NCI-H1092 (cell line): ENCODE data around the gene CAPG.
A peak's percentile ranks its signal among the peaks of the same experiment; 100 is the strongest.
"Not testable (repeated sequence)": the region's sequence is repeated elsewhere in the genome, so short reads cannot be mapped to it uniquely, and the experiment has no call there.

Source experiments
- DNase-seq: peaks from one replicate; lab custom pipeline; 2025; lab: John Stamatoyannopoulos, UW

Gene CAPG

GRCh38 chr2:85396531-85397470 lies 13.4 kb downstream of the CAPG start:
- no peak for DNase-seq

GRCh38 chr2:85395912-85396475 lies 14.2 kb downstream of the CAPG start:
- no peak for DNase-seq

DNA sequence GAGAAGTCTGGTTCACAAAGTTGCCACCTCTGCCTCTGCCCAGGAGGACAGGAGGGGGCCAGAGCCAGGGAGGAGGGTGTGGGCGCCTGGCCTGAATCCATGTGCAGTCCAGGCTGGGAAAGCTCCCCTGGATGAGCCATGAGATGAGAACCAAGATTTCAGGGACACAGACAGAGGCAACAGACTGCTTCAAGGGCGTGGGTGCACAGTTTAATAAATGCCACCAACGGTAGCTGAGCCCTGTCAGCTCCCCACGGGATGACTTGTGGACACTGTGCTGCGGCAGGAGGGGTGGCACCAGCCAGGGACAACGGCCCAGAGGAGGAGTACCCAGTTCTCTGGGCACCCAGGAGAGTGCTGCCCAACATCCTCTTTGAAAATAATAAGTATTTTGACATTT lies 15.2 kb downstream of the CAPG start:
- no peak for DNase-seq

DNA sequence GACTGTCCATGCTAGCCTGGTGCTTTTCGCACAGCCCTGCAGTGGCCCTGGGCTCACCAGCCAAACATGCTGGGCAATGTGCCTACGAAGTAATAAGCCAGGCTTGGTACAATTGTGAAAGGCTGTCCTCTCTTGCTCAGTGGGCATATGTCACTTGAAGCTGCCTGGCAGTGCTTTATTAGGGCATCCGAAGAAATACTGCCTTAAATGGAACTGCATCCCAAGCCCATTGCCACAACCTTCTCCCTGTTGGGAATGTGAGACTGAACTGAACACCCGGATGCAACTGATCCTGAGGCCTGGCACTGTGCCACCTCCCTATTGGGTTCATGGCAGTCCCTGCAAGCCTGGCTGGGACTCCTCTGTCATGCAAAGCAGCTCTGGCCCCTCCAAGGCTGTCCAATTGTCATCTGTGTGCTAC lies 15.9 kb downstream of the CAPG start:
- peak; percentile 46 for DNase-seq

GRCh38 chr2:85393836-85394235 lies 16.3 kb downstream of the CAPG start:
- no peak for DNase-seq

- DNase-seq, result peak; percentile 8
Measured at GRCh38 chr2:85390941-85391669, 19.1 kb downstream of the CAPG start.

DNA sequence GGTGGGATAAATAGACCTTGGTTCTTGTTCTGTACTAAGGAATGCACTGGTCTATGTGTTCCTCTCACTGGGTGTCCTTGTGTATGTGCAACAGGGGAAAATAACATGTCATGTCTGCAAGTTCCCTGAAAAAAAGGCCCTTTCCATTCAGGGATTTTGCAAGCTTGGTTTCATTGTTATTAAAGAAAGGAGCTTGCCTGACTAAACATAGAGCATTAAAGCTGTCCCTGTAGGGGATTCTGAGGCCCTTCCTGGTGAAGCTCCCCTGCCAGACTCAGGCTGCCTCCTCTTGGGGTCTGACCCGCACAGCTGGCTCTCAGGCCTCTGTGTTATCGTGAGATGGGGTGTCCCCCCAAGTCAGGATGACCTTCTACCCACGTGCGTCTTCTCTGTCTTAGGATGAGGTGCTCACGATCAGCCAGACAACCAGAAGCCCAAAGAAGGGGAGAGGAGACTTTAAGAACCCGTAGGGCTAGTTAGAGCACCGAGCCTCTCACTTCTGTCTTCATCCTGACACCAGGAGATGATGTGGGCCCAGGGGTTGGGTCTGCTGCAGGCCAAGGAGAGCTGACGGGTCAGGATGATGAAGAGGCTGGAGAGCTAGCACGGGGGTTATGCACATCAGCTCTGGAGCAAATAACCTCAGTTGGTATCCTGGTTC lies 21.2 kb downstream of the CAPG start:
- DNase-seq, result no peak

DNA sequence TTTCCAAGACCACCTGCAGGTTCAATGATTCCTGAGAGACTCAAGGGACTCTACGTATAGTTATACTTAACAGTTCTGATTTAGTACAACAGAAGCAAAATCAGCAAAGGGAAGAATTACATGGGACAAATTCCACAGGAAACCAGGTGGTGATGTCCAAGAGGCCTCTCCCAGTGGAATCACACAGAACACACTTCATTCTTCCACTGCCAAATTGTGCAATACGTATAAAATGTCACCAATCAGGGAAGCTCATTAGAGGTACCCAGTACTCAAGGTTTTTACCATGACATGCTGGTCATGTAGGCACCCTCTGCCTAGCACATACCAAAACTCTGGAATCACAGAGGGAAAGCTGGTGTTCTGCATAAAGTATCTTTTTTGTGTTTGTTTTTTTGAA lies 22.4 kb downstream of the CAPG start:
- DNase-seq, result no peak

DNA sequence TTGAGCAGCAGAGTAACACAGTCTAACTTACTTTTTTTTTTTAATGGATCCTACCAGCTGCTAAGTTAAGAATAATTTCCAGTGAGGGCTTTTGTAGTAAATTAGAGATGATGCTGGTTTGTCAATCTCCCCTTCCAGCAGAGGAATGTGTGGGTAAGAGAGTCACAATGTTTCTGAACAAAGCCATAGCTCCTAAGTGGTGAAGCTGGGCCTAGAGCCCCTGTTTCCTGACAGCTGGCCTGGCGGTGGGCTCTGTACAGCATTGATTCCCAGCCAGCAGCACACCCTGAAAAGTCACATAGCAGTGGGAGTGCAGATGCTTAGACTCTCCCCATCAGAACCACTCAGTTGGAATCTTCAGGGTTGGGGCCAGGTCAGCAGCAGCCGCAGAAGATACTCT lies 24.4 kb downstream of the CAPG start:
- no peak for DNase-seq

- DNase-seq, result no peak
Measured at GRCh38 chr2:85383850-85384249, 26.3 kb downstream of the CAPG start.

DNA sequence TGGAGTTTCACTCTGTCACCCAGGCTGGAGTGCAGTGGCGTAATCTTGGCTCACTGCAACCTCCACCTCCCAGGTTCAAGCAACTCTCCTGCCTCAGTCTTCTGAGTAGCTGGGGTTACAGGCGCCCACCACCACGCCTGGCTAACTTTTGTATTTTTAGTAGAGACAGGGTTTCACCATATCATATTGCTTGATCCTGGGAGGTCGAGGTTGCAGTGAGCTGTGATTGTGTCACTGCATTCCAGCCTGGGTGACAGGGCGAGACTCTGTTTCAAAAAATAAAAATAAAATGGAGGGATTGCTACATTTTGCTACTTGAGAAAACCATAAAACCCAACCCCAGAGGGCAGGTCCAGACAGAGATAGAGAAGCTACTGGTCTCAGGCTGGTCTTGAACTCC lies 27.0 kb downstream of the CAPG start:
- DNase-seq, result not testable (repeated sequence)

GRCh38 chr2:85380048-85380447 lies 30.1 kb downstream of the CAPG start:
- DNase-seq, result no peak

GRCh38 chr2:85378257-85378656 lies 31.9 kb downstream of the CAPG start:
- DNase-seq, result no peak

GRCh38 chr2:85377083-85377482 lies 33.1 kb downstream of the CAPG start:
- no peak for DNase-seq

GRCh38 chr2:85376291-85377065 lies 33.7 kb downstream of the CAPG start:
- DNase-seq, result no peak

- no peak for DNase-seq
Measured at GRCh38 chr2:85371045-85371444, 39.1 kb downstream of the CAPG start.

GRCh38 chr2:85369500-85369899 lies 40.7 kb downstream of the CAPG start:
- no peak for DNase-seq

DNA sequence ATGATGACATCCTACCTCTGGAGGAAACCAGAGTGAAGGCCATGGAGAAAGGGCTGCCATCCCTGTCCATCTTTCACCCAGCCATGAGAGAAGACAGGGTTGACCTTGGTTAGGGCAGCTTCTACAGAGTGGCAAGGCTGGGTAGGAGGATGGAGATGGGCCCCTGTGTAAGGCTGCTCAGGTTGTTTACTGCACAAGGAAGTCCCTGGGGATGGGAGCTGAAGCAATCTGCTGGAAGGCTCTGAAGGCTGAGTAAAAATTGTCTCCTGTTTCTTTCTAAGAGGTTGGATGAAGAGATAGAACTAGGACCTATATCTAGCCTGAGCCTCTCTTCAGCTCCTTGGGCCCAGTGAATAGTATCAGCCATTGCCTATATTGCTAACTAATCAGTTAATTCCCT lies 41.2 kb downstream of the CAPG start:
- no peak for DNase-seq

DNA sequence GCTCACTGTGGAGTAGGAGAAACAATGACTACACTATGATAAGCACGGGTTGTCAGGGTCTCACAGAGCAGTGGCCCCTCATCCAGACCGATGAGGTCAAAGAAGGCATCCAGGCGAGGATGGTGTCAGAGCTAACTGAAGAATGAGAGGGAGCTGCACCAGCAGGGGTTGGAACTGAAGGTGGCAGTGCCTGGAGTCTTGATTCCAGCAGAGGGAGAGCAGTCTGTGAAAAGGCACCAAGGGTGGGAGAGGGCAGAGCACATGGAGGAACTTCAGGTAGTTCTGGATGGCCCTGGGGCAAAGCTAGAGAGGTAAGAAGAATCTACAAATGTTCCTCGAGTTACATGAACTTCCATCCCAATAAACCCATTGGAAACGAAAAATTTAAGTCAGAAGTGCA lies 43.0 kb downstream of the CAPG start:
- no peak for DNase-seq

DNA sequence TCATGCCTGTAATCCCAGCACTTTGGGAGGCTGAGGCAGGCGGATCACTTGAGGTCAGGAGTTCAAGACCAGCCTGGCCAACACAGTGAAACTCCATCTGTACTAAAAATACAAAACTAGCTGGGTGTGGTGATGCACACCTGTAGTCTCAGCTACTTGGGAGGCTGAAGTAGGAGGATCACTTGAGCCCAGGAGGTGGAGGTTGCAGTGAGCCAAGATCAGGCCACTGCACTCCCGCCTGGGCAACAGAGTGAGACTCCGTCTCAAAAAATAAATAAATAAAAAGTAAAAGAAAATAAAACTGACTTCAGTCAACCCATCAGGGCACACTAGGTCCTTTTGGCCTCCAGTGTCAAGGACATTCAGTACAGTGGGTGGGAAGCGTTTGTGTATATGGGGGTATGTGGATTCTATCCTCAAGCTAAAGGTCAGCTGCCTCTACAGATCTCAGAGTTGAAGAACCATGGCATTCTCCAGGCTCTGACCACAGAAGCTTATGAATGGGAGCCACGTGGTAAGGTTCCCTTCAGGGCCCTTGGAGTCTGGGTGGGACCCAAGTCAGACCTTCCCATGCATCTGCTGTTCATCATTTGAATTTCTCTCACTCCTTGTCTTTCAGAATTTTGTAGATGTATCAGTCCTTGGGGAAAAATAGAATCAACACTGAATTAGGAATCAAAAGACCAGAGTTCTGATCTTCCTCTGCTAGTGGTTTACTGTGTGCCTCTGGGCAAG lies 47.3 kb downstream of the CAPG start:
- not testable (repeated sequence) for DNase-seq

DNA sequence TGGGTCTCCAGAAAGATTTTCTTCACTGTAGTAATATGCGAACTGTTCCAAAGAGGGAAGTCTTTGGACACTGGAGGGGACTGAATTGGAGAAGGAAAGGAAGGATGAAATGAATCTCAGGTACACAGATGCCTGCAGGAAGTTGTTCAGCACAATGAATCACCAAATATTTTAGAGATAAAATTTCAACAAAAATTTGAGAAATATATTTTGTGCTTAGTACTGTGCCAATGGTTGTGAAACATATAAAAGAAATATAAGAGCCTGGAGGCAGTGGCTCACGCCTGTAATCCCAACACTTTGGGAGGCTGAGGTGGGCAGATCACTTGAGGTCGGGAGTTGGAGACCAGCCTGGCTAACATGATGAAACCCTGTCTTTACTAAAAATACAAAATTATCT lies 52.4 kb downstream of the CAPG start:
- no peak for DNase-seq
